IMR-90 (cell line): ENCODE results near the gene GAREM1. TPM values are rescaled to one million over a fixed set of nuclear protein-coding genes. Genes with fewer than 3 reads are reported as not detected.

Experiments
- ATAC-seq: fragments of 200-7000 bp; cut with Tn5 transposase; 2 replicates; pipeline ENCODE4 v1.9.1; 2020; ENCODE audit warnings: low read depth, mild to moderate bottlenecking, moderate library complexity
- BruUV-seq: library from RNA; stranded (reverse); fragments of 400-500 nt; replicated peaks from 2 replicates; lab custom pipeline; 2021; lab: Mats Ljungman, UMichigan
- CTCF ChIA-PET: fragments of 300-600 bp; formaldehyde crosslinking; extraction: SDS; loops from one replicate; lab custom pipeline; 2021; ENCODE audit warnings: antibody characterized with exemption; lab: Yijun Ruan, JAX
- POLR2A ChIA-PET: fragments of 300-600 bp; sonication (Branson Sonifier 250); formaldehyde crosslinking; loops from one replicate; lab custom pipeline; 2022; ENCODE audit warnings: antibody characterized with exemption; ENCODE audit not compliant: unreplicated experiment; lab: Charles Lee
- DNase-seq: peaks from one replicate; pipeline ENCODE4 v3.0.0; 2013
- H2AFZ ChIP-seq: replicated peaks from 2 replicates; pipeline ENCODE3; 2013; ENCODE audit warnings: low read length, mild to moderate bottlenecking; ENCODE audit not compliant: poor library complexity
- H2AK5ac ChIP-seq: 2 replicates; pipeline ENCODE4 v1.6.1; 2013; ENCODE audit warnings: low read depth, low read length, inconsistent platforms
- H2AK9ac ChIP-seq: replicated peaks from 2 replicates; pipeline ENCODE3; 2013; ENCODE audit warnings: mild to moderate bottlenecking, low read depth, low read length, moderate library complexity; ENCODE audit not compliant: poor library complexity
- H2BK120ac ChIP-seq: 2 replicates; pipeline ENCODE4 v1.6.1; 2013; ENCODE audit warnings: low read depth, low read length, inconsistent platforms
- H2BK15ac ChIP-seq: 3 replicates; pipeline ENCODE4 v1.6.1; 2013; ENCODE audit warnings: low read depth, low read length, inconsistent platforms
- H2BK20ac ChIP-seq: 2 replicates; pipeline ENCODE4 v1.6.1; 2013; ENCODE audit warnings: low read depth, mild to moderate bottlenecking, inconsistent platforms, low read length, moderate library complexity
- H2BK5ac ChIP-seq: 2 replicates; pipeline ENCODE4 v1.6.1; 2013; ENCODE audit warnings: mild to moderate bottlenecking, low read depth, low read length, inconsistent platforms; ENCODE audit not compliant: poor library complexity, severe bottlenecking
- H3K14ac ChIP-seq: replicated peaks from 2 replicates; pipeline ENCODE4 v1.6.1; 2013; ENCODE audit warnings: low read depth, low read length, inconsistent platforms
- H3K18ac ChIP-seq: 2 replicates; pipeline ENCODE4 v1.6.1; 2013; ENCODE audit warnings: low read depth, low read length, control low read depth
- H3K23ac ChIP-seq: 2 replicates; pipeline ENCODE4 v1.6.1; 2013; ENCODE audit warnings: low read depth, low read length, inconsistent platforms
- H3K27ac ChIP-seq: 2 replicates; pipeline ENCODE4 v1.5.1; 2013; ENCODE audit warnings: mild to moderate bottlenecking, control low read depth, low read length; ENCODE audit not compliant: insufficient read depth
- H3K27me3 ChIP-seq: 2 replicates; pipeline ENCODE4 v1.6.1; 2013; ENCODE audit warnings: low read length; ENCODE audit not compliant: control insufficient read depth, insufficient read depth
- H3K36me3 ChIP-seq: 2 replicates; pipeline ENCODE4 v1.6.1; 2013; ENCODE audit warnings: low read length, mixed read lengths; ENCODE audit not compliant: control insufficient read depth, insufficient read depth
- H3K4ac ChIP-seq: 2 replicates; pipeline ENCODE4 v1.6.1; 2013; ENCODE audit warnings: low read depth, low read length, inconsistent platforms
- H3K4me1 ChIP-seq: 2 replicates; pipeline ENCODE4 v1.6.1; 2013; ENCODE audit warnings: low read length, mixed read lengths; ENCODE audit not compliant: control insufficient read depth, insufficient read depth
- H3K4me2 ChIP-seq: 2 replicates; pipeline ENCODE4 v1.6.1; 2013; ENCODE audit warnings: low read depth, mild to moderate bottlenecking, control low read depth, low read length, moderate library complexity
- H3K4me3 ChIP-seq: 2 replicates; pipeline ENCODE4 v1.5.1; 2013; ENCODE audit warnings: low read depth, mild to moderate bottlenecking, control low read depth, low read length, moderate library complexity; ENCODE audit not compliant: insufficient read depth
- H3K56ac ChIP-seq: 2 replicates; pipeline ENCODE4 v1.6.1; 2013; ENCODE audit warnings: low read length, inconsistent platforms; ENCODE audit not compliant: insufficient read depth; ENCODE audit errors: extremely low read depth
- H3K79me1 ChIP-seq, 2 experiments: 2 replicates each; pipeline ENCODE4 v1.6.1; 2013; ENCODE audit warnings: low read length in 2 of 2, inconsistent platforms in 1 of 2, low read depth in 1 of 2
- H3K9ac ChIP-seq: 2 replicates; pipeline ENCODE4 v1.6.1; 2013; ENCODE audit warnings: low read depth, low read length, control low read depth
- H3K9me1 ChIP-seq: 2 replicates; pipeline ENCODE4 v1.6.1; 2013; ENCODE audit warnings: low read length, inconsistent platforms; ENCODE audit not compliant: insufficient read depth
- H3K9me3 ChIP-seq: 2 replicates; pipeline ENCODE4 v1.6.1; 2013; ENCODE audit warnings: low read length; ENCODE audit not compliant: control insufficient read depth, insufficient read depth
- H4K20me1 ChIP-seq: 2 replicates; pipeline ENCODE4 v1.6.1; 2013; ENCODE audit warnings: low read length, inconsistent platforms; ENCODE audit not compliant: insufficient read depth
- H4K5ac ChIP-seq: 2 replicates; pipeline ENCODE4 v1.6.1; 2013; ENCODE audit warnings: mild to moderate bottlenecking, low read depth, low read length, control low read depth
- H4K8ac ChIP-seq, 2 experiments: 2 replicates each; pipeline ENCODE4 v1.6.1; 2013; ENCODE audit warnings: low read depth in 2 of 2, low read length in 2 of 2, control low read depth in 1 of 2, inconsistent platforms in 1 of 2
- H4K91ac ChIP-seq: 2 replicates; pipeline ENCODE4 v1.6.1; 2013; ENCODE audit warnings: low read depth, low read length, inconsistent platforms; ENCODE audit not compliant: insufficient read depth
- BHLHE40 ChIP-seq: fragments of 150-350 bp; IDR thresholded peaks from 2 replicates; pipeline ENCODE4 v1.6.1; 2016; ENCODE audit warnings: mild to moderate bottlenecking, low read depth, low read length
- CEBPB ChIP-seq: IDR thresholded peaks from 2 replicates; pipeline ENCODE4 v1.6.1; 2012; ENCODE audit warnings: low read depth, low read length, improper control_type of control experiment
- CHD1 ChIP-seq: IDR thresholded peaks from 2 replicates; pipeline ENCODE4 v1.6.1; 2012; ENCODE audit warnings: low read depth, low read length, improper control_type of control experiment
- MXI1 ChIP-seq: IDR thresholded peaks from 2 replicates; pipeline ENCODE4 v1.6.1; 2012; ENCODE audit warnings: low read depth, mild to moderate bottlenecking, low read length, moderate library complexity, borderline replicate concordance
- NFE2L2 ChIP-seq: fragments of 150-350 bp; IDR thresholded peaks from 2 replicates; pipeline ENCODE4 v1.6.1; 2016; ENCODE audit warnings: low read depth, mild to moderate bottlenecking, low read length
- POLR2A ChIP-seq: IDR thresholded peaks from 2 replicates; pipeline ENCODE4 v1.6.1; 2012; ENCODE audit warnings: mild to moderate bottlenecking, low read depth, low read length
- RCOR1 ChIP-seq: IDR thresholded peaks from 2 replicates; pipeline ENCODE4 v1.6.1; 2012; ENCODE audit warnings: mild to moderate bottlenecking, low read length, improper control_type of control experiment; ENCODE audit not compliant: insufficient replicate concordance
- WGBS, 2 experiments: methylation state at CpG; one replicate each; pipeline versions ENCODE4 v1.1.5 to v1.1.7; 2013; ENCODE audit warnings: missing lambda C conversion rate in 2 of 2; ENCODE audit not compliant: insufficient read length in 1 of 2; ENCODE audit errors: extremely low coverage in 2 of 2; 5-methylcytosine and 5-hydroxymethylcytosine counted together
- dilution Hi-C: fragments of 300-500 bp; cut with HindIII; formaldehyde crosslinking; loops from one replicate; pipeline ENCODE4 v1.14.3; 2018; ENCODE audit warnings: low sequenced_read_pairs; ENCODE audit not compliant: unreplicated experiment
- in situ Hi-C: fragments of 300-500 bp; cut with MboI; formaldehyde crosslinking; loops from 3 replicates; pipeline ENCODE4 v1.14.3; 2019; ENCODE audit warnings: low sequenced_read_pairs, inconsistent platforms, mixed read lengths
- intact Hi-C: fragments of 100-400 bp; cut with micrococcal nuclease; formaldehyde crosslinking; loops from 2 replicates; pipeline ENCODE4 v1.10.0; 2022
- polyA plus RNA-seq, 3 experiments: library from polyadenylated mRNA; depleted of rRNA; stranded (reverse); fragments of >200 nt; gene quantifications; 2 replicates each; pipeline ENCODE4 v1.2.3, GENCODE V29; 2012; ENCODE audit warnings: low replicate concordance in 1 of 3
- total RNA-seq: library from RNA; depleted of rRNA; stranded (reverse); fragments of >200 nt; gene quantifications from 2 replicates; pipeline ENCODE4 v1.2.3, GENCODE V29; 2012
- TF ChIP-seq, protein P1 (sequence below): fragments of 150-350 bp; IDR thresholded peaks from 2 replicates; pipeline ENCODE4 v1.6.1; 2016; ENCODE audit warnings: low read depth, mild to moderate bottlenecking, low read length, moderate library complexity, borderline replicate concordance
- TF ChIP-seq, protein P2 (sequence below): conservative IDR thresholded peaks from 2 replicates; pipeline ENCODE4 v1.5.1; 2012; ENCODE audit warnings: mild to moderate bottlenecking, low read depth, low read length, improper control_type of control experiment

GAREM1 gene
- total and polyA plus RNA-seq, 2 of the 4 experiments (the other 2 are of a cell fraction), result 1.4 to 2.3 TPM

DNA sequence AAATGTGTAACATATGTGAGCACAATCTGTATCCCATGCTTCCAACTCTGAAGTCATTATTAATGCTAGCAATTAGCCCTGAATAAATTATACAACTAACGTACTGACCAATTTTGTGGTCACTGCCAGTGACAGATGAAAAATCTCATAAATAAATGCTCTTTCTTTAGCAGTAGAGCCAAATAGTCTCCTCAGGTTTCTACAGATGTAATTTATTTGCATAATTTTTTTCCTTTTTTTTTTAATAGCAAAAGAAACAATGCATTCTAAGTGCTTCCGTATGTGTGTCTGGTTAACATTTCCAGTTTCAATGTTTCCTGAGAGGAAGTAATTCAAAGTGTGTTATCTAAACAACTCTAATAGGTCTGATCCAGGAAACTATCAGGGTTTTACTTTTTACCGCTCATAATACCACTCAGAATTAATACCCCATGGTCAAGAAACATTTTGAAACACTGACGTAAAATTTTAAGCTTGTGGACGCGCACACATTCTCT lies 172.5 kb downstream of the GAREM1 start:
- Histone ChIP-seq H4K20me1 (no peaks in the 10 kb centered on the region), H2BK5ac (no peak overlapping the region), H2AFZ (no peak overlapping the region), H4K5ac (no peak overlapping the region), H3K18ac (no peak overlapping the region), H3K4ac (no peak overlapping the region), H4K91ac (no peak overlapping the region), H2AK9ac (no peak overlapping the region), H3K27me3 (no peaks in the 10 kb centered on the region), H3K9me1 (peaks cover 4% of the 10 kb centered on the region; the same call in 1 of the 2 replicates), H3K27ac (no peak overlapping the region), H3K4me1 (peaks cover 8% of the 10 kb centered on the region), H2BK15ac (no peak overlapping the region), H3K9ac (no peak overlapping the region), H3K14ac (no peak overlapping the region), H3K79me1 (no peaks in the 10 kb centered on the region), H2BK120ac (no peak overlapping the region), H2BK20ac (no peak overlapping the region), H2AK5ac (no peak overlapping the region), H3K9me3 (no peaks in the 10 kb centered on the region), H3K23ac (no peak overlapping the region), H3K56ac (no peak overlapping the region), H3K36me3 (no peaks in the 10 kb centered on the region), H4K8ac (no peak overlapping the region), H3K4me3 (no peak overlapping the region), H3K4me2 (peak overlapping the region; percentile 13; the same call in 1 of the 2 replicates)
- ChIA-PET CTCF (interaction anchor here (0.6 kb wide), 2 partner anchors 9 to 13 kb away, joined by 3 read pairs; no protein-coding TSS in a partner anchor), POLR2A (interaction anchor here (0.6 kb wide), 1 partner anchor 121 kb away, joined by 3 read pairs; no protein-coding TSS in a partner anchor)
- in situ Hi-C loops, result no loop called here
- ATAC-seq (no peak), DNase-seq (no peak)
- no TSS peak for BruUV-seq
- no peak for TF ChIP-seq CHD1
- TF ChIP-seq NFE2L2, result no peak
- no peak for TF ChIP-seq MXI1
- TF ChIP-seq CEBPB, result no peak
- no peak for TF ChIP-seq BHLHE40
- no peak for TF ChIP-seq RCOR1
- TF ChIP-seq POLR2A, result no peak
- TF ChIP-seq, protein P1, sequence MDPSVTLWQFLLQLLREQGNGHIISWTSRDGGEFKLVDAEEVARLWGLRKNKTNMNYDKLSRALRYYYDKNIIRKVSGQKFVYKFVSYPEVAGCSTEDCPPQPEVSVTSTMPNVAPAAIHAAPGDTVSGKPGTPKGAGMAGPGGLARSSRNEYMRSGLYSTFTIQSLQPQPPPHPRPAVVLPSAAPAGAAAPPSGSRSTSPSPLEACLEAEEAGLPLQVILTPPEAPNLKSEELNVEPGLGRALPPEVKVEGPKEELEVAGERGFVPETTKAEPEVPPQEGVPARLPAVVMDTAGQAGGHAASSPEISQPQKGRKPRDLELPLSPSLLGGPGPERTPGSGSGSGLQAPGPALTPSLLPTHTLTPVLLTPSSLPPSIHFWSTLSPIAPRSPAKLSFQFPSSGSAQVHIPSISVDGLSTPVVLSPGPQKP, result no peak
- TF ChIP-seq, protein P2, sequence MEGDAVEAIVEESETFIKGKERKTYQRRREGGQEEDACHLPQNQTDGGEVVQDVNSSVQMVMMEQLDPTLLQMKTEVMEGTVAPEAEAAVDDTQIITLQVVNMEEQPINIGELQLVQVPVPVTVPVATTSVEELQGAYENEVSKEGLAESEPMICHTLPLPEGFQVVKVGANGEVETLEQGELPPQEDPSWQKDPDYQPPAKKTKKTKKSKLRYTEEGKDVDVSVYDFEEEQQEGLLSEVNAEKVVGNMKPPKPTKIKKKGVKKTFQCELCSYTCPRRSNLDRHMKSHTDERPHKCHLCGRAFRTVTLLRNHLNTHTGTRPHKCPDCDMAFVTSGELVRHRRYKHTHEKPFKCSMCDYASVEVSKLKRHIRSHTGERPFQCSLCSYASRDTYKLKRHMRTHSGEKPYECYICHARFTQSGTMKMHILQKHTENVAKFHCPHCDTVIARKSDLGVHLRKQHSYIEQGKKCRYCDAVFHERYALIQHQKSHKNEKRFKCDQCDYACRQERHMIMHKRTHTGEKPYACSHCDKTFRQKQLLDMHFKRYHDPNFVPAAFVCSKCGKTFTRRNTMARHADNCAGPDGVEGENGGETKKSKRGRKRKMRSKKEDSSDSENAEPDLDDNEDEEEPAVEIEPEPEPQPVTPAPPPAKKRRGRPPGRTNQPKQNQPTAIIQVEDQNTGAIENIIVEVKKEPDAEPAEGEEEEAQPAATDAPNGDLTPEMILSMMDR, result no peak
- WGBS, 2 experiments, result no CpG with 5 or more reads among the region's 6 CpGs
- dilution Hi-C loops, result loop anchor here (25.0 kb wide), 1 partner anchor 164 kb away; the partner anchor contains the start of gene GAREM1
- intact Hi-C loops, result no loop called here
